ENCODE data around the gene MRPL43. TPM values are rescaled to one million over a fixed set of nuclear protein-coding genes. Genes with fewer than 3 reads are reported as not detected.

MRPL43 gene
- total and polyA plus RNA-seq, 2 experiments from 2014 or later = 60.4 to 126 TPM

GRCh38 chr10:100982916-100983830 lies 4.1 kb downstream of the MRPL43 start:
- H3K4me1 ChIP-seq (ENCODE audit: insufficient read depth) = no peaks in the 10 kb centered on the region
- peaks cover 20% of the 10 kb centered on the region for H3K79me2 ChIP-seq (replicated peaks; ENCODE audit: insufficient read depth)
- H3K27ac ChIP-seq (ENCODE audit: low read depth) = no peak overlapping the region
- DNase-seq (ENCODE audit: low spot score) (no peak), ATAC-seq (no peak)
- H3K4me1 Mint-ChIP-seq = peaks cover 12% of the 10 kb centered on the region
- peaks cover 11% of the 10 kb centered on the region for H3K36me3 Mint-ChIP-seq (ENCODE audit: low read depth)
- peaks cover 2% of the 10 kb centered on the region; the same call in 1 of the 3 replicates for H3K9me3 Mint-ChIP-seq
- no peaks in the 10 kb centered on the region for H3K36me3 ChIP-seq (ENCODE audit: insufficient read depth)
- H3K27me3 Mint-ChIP-seq (ENCODE audit: insufficient read depth, low read depth, poor library complexity) = peaks cover 19% of the 10 kb centered on the region
- H4K20me1 ChIP-seq (replicated peaks; ENCODE audit: insufficient read depth) = peaks cover 10% of the 10 kb centered on the region; the same call in 1 of the 2 replicates
- H3K9me2 ChIP-seq (ENCODE audit: insufficient read depth) = no peaks in the 10 kb centered on the region
- H3K4me3 Mint-ChIP-seq = no peak overlapping the region; the same call in 2 of the 3 replicates
- peaks cover 7% of the 10 kb centered on the region; the same call in 1 of the 2 replicates for H3F3A ChIP-seq (replicated peaks; ENCODE audit: low read depth)
- H3K4me2 ChIP-seq = no peak overlapping the region
- no peak overlapping the region for H3K4me3 ChIP-seq
- H2AFZ ChIP-seq = no peak overlapping the region
- no peaks in the 10 kb centered on the region for H3K27me3 ChIP-seq (ENCODE audit: insufficient read depth)
- TF ChIP-seq ZNF462 (CRISPR knock-in tag; IDR thresholded peaks at IDR 0.05) (no peak), EZH2 (IDR thresholded peaks at IDR 0.05; ENCODE audit: low read depth, unreplicated experiment) (no peak), CTCF (conservative IDR thresholded peaks at IDR 0.05; ENCODE audit: low read depth in 2 of 2) (no peak), REST (IDR thresholded peaks at IDR 0.05; ENCODE audit: unreplicated experiment) (no peak), ZNF114 (CRISPR knock-in tag; IDR thresholded peaks at IDR 0.05) (no peak), ZNF331 (CRISPR knock-in tag; IDR thresholded peaks at IDR 0.05; ENCODE audit: low read depth) (no peak), JUNB (IDR thresholded peaks at IDR 0.05; ENCODE audit: unreplicated experiment) (no peak), POLR2AphosphoS5 (IDR thresholded peaks at IDR 0.05; ENCODE audit: low read depth) (no peak), NANOG (IDR thresholded peaks at IDR 0.05; ENCODE audit: borderline replicate concordance) (no peak)
- no peak overlapping the region for H3K27ac Mint-ChIP-seq
